ENCODE results near the gene TEC. TPM values are rescaled to one million over a fixed set of nuclear protein-coding genes. Genes with fewer than 3 reads are reported as not detected.

TEC gene
- polyA plus RNA-seq, 1 donor from 2014 or later = not detected

DNA sequence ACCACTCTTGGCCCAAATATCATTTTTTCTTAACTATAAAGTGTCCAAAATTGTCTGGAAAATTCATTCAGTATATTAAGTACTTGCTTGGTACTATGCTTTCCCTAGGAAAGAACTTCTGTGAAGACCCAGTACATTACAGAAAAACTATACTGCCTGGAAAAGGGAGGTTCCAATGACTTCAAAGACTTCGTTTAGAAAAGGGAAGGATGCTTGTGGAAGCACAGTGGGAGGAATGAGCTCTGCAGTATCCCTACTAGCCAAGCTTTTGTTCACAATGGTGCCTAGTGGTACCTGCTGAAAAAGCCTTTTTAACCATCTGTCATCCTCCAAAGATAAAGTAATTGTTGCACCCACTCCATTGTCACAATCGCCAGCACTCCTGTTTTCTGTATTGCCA lies 7.2 kb downstream of the TEC start:
- Histone ChIP-seq H4K20me1 (ENCODE audit: insufficient read depth) (no peaks in the 10 kb centered on the region), H3F3A (ENCODE audit: insufficient read depth, low read length, poor library complexity, severe bottlenecking) (no peaks in the 10 kb centered on the region), H3K4me2 (ENCODE audit: low read length) (no peak overlapping the region), H3K4me3 (ENCODE audit: low read length) (no peak overlapping the region), H3K27me3 (ENCODE audit: insufficient read depth, low read depth, low read length) (peaks cover 1% of the 10 kb centered on the region), H2AFZ (ENCODE audit: low read depth, low read length) (no peak overlapping the region), H3K79me2 (replicated peaks; ENCODE audit: insufficient read depth, low read length) (no peaks in the 10 kb centered on the region), H3K9ac (ENCODE audit: low read length) (no peak overlapping the region), H3K9me3 (ENCODE audit: low read length) (no peaks in the 10 kb centered on the region), H3K9me2 (ENCODE audit: insufficient read depth, low read length) (no peaks in the 10 kb centered on the region), H3K27ac (ENCODE audit: low read length) (no peak overlapping the region), H3K36me3 (ENCODE audit: insufficient read depth, low read length) (no peaks in the 10 kb centered on the region)
- TF ChIP-seq RAD21 (conservative IDR thresholded peaks at IDR 0.05) (no peak), EP300 (conservative IDR thresholded peaks at IDR 0.05; ENCODE audit: poor library complexity, severe bottlenecking) (no peak), SMC3 (conservative IDR thresholded peaks at IDR 0.05; ENCODE audit: poor library complexity) (no peak), TAF1 (IDR thresholded peaks at IDR 0.05; ENCODE audit: low read depth) (no peak), MXI1 (conservative IDR thresholded peaks at IDR 0.05; ENCODE audit: poor library complexity, severe bottlenecking) (no peak), EZH2 (IDR thresholded peaks at IDR 0.05; ENCODE audit: borderline replicate concordance, insufficient read depth, low read length, poor library complexity, severe bottlenecking) (no peak), POLR2AphosphoS5 (IDR thresholded peaks at IDR 0.05) (no peak)
- TF ChIP-seq, protein P1, sequence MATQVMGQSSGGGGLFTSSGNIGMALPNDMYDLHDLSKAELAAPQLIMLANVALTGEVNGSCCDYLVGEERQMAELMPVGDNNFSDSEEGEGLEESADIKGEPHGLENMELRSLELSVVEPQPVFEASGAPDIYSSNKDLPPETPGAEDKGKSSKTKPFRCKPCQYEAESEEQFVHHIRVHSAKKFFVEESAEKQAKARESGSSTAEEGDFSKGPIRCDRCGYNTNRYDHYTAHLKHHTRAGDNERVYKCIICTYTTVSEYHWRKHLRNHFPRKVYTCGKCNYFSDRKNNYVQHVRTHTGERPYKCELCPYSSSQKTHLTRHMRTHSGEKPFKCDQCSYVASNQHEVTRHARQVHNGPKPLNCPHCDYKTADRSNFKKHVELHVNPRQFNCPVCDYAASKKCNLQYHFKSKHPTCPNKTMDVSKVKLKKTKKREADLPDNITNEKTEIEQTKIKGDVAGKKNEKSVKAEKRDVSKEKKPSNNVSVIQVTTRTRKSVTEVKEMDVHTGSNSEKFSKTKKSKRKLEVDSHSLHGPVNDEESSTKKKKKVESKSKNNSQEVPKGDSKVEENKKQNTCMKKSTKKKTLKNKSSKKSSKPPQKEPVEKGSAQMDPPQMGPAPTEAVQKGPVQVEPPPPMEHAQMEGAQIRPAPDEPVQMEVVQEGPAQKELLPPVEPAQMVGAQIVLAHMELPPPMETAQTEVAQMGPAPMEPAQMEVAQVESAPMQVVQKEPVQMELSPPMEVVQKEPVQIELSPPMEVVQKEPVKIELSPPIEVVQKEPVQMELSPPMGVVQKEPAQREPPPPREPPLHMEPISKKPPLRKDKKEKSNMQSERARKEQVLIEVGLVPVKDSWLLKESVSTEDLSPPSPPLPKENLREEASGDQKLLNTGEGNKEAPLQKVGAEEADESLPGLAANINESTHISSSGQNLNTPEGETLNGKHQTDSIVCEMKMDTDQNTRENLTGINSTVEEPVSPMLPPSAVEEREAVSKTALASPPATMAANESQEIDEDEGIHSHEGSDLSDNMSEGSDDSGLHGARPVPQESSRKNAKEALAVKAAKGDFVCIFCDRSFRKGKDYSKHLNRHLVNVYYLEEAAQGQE (IDR thresholded peaks at IDR 0.05; ENCODE audit: borderline replicate concordance) = no peak
- TF ChIP-seq, protein P2, sequence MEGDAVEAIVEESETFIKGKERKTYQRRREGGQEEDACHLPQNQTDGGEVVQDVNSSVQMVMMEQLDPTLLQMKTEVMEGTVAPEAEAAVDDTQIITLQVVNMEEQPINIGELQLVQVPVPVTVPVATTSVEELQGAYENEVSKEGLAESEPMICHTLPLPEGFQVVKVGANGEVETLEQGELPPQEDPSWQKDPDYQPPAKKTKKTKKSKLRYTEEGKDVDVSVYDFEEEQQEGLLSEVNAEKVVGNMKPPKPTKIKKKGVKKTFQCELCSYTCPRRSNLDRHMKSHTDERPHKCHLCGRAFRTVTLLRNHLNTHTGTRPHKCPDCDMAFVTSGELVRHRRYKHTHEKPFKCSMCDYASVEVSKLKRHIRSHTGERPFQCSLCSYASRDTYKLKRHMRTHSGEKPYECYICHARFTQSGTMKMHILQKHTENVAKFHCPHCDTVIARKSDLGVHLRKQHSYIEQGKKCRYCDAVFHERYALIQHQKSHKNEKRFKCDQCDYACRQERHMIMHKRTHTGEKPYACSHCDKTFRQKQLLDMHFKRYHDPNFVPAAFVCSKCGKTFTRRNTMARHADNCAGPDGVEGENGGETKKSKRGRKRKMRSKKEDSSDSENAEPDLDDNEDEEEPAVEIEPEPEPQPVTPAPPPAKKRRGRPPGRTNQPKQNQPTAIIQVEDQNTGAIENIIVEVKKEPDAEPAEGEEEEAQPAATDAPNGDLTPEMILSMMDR (IDR thresholded peaks at IDR 0.05; ENCODE audit: poor library complexity, severe bottlenecking) = no peak

DNA sequence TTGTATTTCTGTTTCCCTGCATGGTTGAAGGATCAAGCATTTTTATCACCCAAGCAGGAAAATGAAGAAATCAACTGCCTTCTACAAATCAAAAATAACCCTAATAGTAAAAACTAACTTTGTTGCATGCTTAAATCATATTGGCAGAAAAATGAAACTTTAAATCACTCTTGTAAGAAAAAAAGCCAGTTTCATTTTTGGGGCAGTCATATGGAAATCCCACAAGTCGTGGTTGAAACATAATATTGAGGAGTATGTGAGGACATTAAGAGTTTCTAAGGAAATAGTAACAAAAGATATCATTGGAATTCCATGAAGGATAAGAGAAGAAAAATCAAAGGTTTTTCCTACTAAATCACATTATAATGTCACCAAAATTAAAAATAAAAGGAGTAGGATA lies 8.4 kb downstream of the TEC start:
- Histone ChIP-seq H3K79me2 (replicated peaks; ENCODE audit: insufficient read depth, low read length) (no peaks in the 10 kb centered on the region), H3K27ac (ENCODE audit: low read length) (no peak overlapping the region), H3K27me3 (ENCODE audit: insufficient read depth, low read depth, low read length) (no peaks in the 10 kb centered on the region)

More for the DNA sequence above, 8.4 kb downstream of the TEC start:
- no peaks in the 10 kb centered on the region for H3F3A ChIP-seq (ENCODE audit: insufficient read depth, low read length, poor library complexity, severe bottlenecking)
- no peak for TF ChIP-seq TAF1 (IDR thresholded peaks at IDR 0.05; ENCODE audit: low read depth)
- TF ChIP-seq, protein P1 (IDR thresholded peaks at IDR 0.05; ENCODE audit: borderline replicate concordance) = no peak
- no peak for TF ChIP-seq SMC3 (conservative IDR thresholded peaks at IDR 0.05; ENCODE audit: poor library complexity)
- TF ChIP-seq MXI1 (conservative IDR thresholded peaks at IDR 0.05; ENCODE audit: poor library complexity, severe bottlenecking) = no peak
- TF ChIP-seq POLR2AphosphoS5 (IDR thresholded peaks at IDR 0.05) = no peak
- no peak for TF ChIP-seq EZH2 (IDR thresholded peaks at IDR 0.05; ENCODE audit: borderline replicate concordance, insufficient read depth, low read length, poor library complexity, severe bottlenecking)
- TF ChIP-seq, protein P2 (IDR thresholded peaks at IDR 0.05; ENCODE audit: poor library complexity, severe bottlenecking) = no peak
- no peak for TF ChIP-seq EP300 (conservative IDR thresholded peaks at IDR 0.05; ENCODE audit: poor library complexity, severe bottlenecking)
- no peaks in the 10 kb centered on the region for H4K20me1 ChIP-seq (ENCODE audit: insufficient read depth)
- no peak overlapping the region for H3K4me2 ChIP-seq (ENCODE audit: low read length)
- no peaks in the 10 kb centered on the region for H3K36me3 ChIP-seq (ENCODE audit: insufficient read depth, low read length)
- no peaks in the 10 kb centered on the region for H3K9me3 ChIP-seq (ENCODE audit: low read length)
- H3K9ac ChIP-seq (ENCODE audit: low read length) = no peak overlapping the region
- no peak overlapping the region for H2AFZ ChIP-seq (ENCODE audit: low read depth, low read length)
- H3K9me2 ChIP-seq (ENCODE audit: insufficient read depth, low read length) = no peaks in the 10 kb centered on the region
- no peak overlapping the region for H3K4me3 ChIP-seq (ENCODE audit: low read length)
